ENCODE data around the gene RBM24.

Gene RBM24

DNA sequence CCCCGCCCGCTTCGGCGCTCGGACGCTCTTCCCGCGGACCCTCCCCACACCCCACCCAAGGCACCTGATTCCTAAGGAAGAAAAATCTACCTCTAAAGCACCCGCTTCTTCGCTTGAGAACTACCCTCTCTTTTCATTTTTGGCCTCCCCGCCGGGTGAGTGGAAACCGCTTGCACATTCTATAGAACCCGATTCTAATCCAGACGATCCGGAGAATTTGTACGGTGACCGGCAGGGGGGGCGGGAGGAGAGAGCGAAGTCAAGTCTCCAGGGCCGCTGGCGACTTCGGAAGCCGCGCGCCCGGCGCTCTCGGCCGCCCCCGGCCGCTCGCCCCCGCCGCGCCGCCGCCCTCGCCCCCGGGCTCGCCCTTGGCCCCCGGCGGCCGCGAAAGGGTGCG is at the start of gene RBM24:
Gene RBM24, plus strand, starts transcription at position 262 of the 397 bp plus-strand sequence. CDS start 221 bp downstream, outside the sequence.
- DNase-seq = no peak

DNA sequence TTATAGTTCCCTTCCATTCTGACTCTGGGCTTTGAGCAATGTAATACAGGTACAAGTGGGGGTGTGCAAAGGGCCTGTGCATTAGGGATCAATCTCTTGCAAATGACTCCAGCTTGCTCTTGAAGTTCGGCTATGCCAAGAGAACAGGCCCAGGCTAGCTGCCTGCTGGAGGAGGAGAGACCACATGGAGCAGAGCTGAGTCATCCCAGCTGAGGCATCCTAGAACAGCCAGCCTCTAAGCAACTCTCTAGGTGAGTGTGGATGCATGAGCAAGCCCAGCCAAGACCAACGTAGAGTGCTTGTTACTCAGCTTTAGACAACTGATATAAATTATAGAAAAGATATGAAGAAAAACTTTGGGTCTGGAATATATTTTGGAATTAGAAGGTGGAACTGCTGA is 47.6 kb upstream of the RBM24 start:
- no peak for DNase-seq

DNA sequence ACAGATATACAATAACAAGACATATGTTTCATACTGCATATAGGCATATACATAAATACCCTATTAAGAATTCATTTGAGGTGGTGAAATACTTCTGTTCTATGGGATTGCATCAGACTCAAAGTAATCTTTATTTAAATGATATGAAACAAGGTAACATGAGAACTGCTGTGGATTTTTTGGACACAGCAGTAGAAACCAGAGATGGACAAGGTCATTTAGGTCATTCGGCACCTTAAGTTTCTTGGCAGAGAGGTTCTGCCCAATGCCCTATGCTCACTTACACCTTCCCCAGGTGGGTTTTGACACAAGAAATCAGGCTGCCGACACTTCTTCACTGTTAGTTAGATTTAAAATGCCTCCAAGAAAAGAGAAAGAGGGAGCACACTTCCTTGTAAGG is 43.9 kb upstream of the RBM24 start:
- DNase-seq = no peak

- DNase-seq = no peak
Observed at GRCh38 chr6:17239260-17239659, 41.9 kb upstream of the RBM24 start.

GRCh38 chr6:17240803-17241500 is 40.2 kb upstream of the RBM24 start:
- DNase-seq = no peak

GRCh38 chr6:17242087-17242486 is 39.1 kb upstream of the RBM24 start:
- no peak for DNase-seq

DNA sequence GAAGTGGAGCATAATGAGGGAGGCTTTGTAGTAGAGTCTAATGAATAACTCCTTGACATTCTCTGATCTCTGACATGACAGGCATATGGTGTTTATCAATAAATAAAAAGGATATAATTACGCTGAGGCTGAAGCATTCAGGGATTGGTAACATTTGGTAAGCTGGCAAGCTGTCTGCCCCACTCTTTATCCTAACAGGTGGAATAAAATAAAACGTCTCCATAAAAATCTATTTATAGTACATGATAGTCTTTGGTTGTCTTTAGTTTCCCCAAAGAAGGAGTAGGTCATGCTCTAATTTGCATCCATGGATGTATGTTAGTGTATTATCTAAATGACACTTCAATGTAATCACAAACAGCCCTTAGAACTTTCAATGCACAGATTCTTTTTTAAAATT is 30.9 kb upstream of the RBM24 start:
- DNase-seq = no peak

DNA sequence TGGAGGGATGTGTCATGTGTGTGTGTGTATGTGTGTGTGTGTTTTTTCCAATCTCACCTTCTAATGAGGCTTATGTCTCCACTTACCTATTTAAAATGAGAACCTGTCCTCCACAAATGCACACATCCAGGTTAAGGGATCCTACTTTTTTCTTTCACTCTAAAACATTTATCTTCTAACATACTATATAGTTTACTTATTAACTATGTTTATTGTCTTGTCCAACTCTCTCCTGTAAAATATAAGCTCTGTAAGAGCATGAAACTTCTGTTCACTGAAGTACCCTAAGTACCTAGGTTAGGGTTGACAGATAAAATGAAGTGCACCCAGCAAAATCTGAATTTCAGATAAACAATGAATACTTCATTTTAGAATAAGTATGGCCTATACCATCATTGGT is 29.2 kb upstream of the RBM24 start:
- no peak for DNase-seq

GRCh38 chr6:17258749-17259148 is 22.4 kb upstream of the RBM24 start:
- DNase-seq = no peak

DNA sequence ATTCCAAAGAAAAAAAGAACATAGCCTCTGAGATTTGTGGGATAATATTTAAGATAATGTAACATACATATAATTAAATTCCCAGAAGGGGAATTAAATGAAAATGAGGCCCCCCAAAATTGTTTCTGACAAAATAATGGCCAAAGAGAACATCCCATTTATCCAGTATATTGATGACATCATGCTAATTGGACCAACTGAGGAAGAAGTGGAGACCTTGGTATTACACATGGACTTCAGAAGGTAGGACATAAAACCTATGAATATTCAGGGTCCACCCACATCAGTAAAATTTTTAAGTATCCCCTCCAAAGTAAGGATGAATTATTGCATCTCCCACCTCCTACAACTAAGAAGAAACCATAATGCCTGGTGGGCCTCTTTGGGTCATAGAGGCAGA is 15.6 kb upstream of the RBM24 start:
- no peak for DNase-seq

GRCh38 chr6:17267566-17267965 is 13.6 kb upstream of the RBM24 start:
- no peak for DNase-seq

DNA sequence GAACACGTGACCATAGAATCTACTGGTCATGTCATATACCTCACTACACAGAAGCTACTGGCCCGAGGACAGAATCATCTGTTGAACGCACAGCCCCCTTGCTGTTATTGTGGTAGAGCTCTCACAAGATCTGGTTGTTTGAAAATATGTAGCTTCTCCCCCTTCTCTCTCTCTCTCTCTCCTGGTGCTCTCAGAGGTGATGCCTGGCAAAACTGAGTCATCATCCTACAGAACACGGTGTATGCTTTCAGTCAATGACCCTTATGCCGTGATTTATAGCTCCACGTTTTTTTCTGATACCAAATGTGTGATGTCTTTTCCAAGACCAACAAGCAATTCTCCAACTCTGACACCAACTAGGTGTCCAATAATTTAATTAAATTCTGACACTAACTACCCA is 13.0 kb upstream of the RBM24 start:
- DNase-seq = no peak

DNA sequence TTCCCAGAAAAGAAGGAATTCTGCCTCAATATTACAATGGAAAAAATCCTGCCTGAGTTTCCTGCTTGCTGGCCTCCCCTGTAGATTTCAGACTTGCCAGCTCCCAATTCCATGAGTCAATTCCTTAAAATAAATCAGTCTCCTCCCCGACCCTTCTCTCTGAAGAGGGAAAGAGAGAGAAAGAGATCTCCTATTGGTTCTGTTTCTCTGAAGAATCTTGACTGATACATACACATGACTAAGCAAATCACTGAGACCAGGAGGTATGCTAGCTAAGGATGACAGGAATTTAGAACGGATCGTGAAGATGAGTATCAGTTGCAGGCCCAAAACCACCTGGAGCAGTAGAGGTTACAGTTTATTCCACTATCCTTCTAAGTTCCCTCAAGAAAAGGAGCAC is 11.3 kb upstream of the RBM24 start:
- DNase-seq = no peak

- no peak for DNase-seq
Observed at GRCh38 chr6:17271628-17272027, 9.5 kb upstream of the RBM24 start.

DNA sequence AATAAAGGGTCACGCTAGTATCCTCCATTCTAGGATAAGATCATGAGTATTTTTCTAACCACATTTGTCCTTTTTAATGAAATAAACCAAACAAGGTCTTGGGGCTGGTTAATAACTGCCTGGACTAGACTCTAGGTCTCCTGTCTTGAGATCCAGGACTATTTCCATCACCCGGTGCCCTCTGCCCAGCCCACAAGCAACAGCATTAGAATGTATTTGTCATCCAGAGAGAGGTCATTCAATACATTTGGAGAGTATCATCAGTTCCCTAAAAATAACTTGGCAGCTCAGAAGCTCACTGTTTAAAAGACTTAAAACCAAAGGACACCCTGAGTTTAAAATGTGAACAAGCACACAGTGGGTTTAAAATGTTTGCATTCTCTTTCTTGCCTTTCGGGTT is 4.4 kb upstream of the RBM24 start:
- no peak for DNase-seq

- no peak for DNase-seq
Observed at GRCh38 chr6:17277256-17277655, 3.9 kb upstream of the RBM24 start.

DNA sequence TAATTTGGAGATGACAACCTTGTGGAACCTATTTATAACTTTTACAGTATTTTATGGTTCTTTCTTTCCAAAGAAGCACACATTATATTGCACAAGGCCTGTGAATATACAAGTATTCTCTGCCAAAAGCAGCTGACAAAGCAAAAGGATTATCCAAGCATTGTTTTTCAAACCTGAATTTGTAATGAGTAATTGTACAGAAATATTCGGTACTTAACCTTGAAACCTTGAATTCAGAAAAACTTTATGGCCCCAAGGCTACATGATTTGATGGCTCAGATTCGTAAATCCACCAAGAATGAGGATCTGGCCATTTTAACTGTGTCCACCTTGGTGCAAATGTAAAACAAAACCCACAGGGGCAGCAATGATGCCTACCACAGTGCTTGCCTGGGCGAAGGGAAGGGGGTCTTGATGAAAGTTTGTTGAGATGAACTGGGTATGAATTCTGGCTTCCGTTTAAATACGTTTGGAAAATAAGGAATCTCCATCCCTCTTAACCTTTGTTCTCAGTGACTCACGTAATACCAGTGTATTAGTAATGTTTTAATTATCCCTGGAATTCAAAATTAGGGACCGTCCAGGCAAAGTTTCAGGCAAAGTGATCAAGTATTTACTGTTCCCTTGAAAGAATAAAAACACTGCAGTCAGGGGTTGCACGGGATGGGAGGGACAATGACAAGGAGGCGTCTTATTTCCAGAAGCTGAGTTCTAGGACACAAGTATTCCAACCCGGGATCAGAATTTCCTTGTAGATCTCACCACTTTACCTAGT is 2.7 kb upstream of the RBM24 start:
- no peak for DNase-seq

- no peak for DNase-seq
Observed at GRCh38 chr6:17280138-17280537, 1.0 kb upstream of the RBM24 start.

DNA sequence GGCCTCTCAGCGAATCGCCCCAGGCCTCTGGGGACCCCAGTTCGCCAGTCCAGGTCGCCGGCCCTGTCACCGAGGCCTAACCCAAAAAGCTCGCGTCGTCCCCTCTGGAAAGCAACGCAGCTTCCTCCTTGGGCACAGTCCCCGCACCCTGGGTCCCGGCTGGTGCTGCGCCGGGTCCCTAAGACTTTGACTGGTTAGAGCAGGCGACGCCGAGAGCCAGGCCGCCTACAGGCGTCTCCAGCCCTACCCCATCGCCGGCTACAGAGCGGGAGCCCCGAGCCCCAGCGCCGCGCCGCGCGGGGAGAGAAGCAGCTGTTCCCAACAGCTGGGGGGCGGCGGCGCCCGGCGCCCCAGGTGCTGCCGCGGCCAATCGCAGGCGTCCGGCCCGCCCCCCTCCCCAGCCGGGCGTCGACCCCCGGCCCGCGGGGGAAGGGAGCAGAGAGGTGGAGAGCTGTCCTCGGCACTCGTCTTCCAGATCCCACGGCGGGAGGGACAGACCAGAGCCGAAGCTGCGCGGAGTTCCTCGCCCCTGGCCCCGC is 540 bp upstream of the RBM24 start:
- DNase-seq = no peak

GRCh38 chr6:17281497-17282481 is 628 bp downstream of the RBM24 start:
- no peak for DNase-seq

DNA sequence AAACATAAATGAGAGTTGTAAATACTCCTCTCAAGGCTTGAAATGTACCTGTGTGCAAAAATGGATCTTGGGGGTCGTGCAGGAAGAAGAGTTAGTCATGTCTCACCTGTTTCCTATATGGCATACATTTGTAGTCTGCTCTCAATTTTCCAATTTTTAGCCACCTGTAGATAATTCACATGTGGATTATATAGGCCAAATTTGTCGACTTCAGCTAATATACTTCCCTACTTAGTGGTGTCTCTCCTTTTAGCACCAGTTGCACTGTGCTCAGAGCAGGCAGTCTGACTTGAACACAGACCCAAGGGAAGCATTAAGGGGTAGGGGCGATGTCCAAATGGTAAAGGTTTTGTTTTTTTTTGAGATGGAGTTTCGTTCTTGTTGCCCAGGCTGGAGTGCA is 1.9 kb downstream of the RBM24 start:
- no peak for DNase-seq

GRCh38 chr6:17289630-17290061 is 8.5 kb downstream of the RBM24 start:
- DNase-seq = no peak

DNA sequence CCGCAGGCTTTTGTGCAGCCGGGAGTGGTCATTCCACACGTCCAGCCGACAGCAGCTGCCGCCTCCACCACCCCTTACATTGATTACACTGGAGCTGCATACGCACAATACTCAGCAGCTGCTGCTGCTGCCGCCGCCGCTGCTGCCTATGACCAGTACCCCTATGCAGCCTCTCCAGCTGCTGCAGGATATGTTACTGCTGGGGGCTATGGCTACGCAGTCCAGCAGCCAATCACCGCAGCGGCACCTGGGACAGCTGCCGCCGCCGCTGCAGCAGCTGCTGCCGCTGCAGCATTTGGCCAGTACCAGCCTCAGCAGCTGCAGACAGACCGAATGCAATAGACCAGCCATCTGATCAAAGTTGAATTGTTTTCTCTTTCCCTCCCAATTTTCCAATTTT is 10.6 kb downstream of the RBM24 start:
- DNase-seq = no peak
